ENCODE data around the gene MYO5C.

DNA sequence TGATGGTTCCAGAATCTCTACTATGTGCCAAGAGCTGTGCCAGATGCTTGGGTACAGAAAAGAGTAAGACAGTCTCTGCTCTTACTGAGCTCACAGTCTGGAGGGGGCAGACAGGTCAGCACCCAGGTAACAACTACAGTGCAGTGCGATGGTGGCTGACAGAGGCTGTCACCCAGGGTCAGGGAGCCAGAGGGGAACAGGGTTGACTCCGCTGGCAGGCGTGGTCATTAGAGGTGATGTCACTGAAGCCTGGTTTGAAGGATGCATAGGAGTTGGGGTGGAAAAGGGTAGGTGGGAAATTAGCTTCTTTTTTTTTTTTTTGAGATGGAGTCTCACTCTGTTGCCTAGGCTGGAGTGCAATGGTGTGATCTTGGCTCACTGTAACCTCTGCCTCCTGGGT is 136.0 kb downstream of the MYO5C start:
- TF ChIP-seq, protein P1, sequence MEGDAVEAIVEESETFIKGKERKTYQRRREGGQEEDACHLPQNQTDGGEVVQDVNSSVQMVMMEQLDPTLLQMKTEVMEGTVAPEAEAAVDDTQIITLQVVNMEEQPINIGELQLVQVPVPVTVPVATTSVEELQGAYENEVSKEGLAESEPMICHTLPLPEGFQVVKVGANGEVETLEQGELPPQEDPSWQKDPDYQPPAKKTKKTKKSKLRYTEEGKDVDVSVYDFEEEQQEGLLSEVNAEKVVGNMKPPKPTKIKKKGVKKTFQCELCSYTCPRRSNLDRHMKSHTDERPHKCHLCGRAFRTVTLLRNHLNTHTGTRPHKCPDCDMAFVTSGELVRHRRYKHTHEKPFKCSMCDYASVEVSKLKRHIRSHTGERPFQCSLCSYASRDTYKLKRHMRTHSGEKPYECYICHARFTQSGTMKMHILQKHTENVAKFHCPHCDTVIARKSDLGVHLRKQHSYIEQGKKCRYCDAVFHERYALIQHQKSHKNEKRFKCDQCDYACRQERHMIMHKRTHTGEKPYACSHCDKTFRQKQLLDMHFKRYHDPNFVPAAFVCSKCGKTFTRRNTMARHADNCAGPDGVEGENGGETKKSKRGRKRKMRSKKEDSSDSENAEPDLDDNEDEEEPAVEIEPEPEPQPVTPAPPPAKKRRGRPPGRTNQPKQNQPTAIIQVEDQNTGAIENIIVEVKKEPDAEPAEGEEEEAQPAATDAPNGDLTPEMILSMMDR (IDR thresholded peaks at IDR 0.05), result no peak
- TF ChIP-seq EP300 (IDR thresholded peaks at IDR 0.05), result no peak
- no peak for TF ChIP-seq POLR2A (IDR thresholded peaks at IDR 0.05)

Measured in upper lobe of left lung (tissue), 4 donors.